ENCODE results near the gene HSPA1B.

DNA sequence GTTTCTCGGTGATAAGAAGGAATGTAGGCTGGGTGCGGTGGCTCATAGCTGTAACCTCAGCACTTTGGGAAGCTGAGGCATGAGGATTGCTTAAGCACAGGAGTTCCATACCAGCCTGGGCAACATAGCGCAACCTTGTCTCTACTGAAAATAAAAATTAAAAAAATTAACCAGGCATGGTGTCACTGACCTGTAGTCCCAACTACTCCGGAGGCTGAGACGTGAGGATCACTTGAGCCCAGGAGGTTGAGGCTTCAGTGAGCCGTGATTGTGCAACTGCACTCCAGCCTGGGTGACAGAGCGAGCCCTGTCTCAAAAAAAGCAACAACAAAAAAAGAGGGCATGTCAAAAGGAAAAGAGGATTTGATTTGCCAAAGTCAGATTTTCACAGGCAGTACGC is 31.2 kb downstream of the HSPA1B start:
- no peak for TF ChIP-seq CTCF (IDR thresholded peaks at IDR 0.05; ENCODE audit: poor library complexity)
- TF ChIP-seq EZH2 (IDR thresholded peaks at IDR 0.05; ENCODE audit: borderline replicate concordance) = no peak
- TF ChIP-seq EZH2phosphoT487 (IDR thresholded peaks at IDR 0.05; ENCODE audit: low read depth, severe bottlenecking, unreplicated experiment) = no peak

Data from hepatocyte (in vitro differentiated cells).